IMR-90 (cell line): ENCODE results near the gene MARS2. TPM values are rescaled to one million over a fixed set of nuclear protein-coding genes. Genes with fewer than 3 reads are reported as not detected.

Experiments
- ATAC-seq: fragments of 200-7000 bp; cut with Tn5 transposase; 2 replicates; pipeline ENCODE4 v1.9.1; 2020; ENCODE audit warnings: low read depth, mild to moderate bottlenecking, moderate library complexity
- BruUV-seq: library from RNA; stranded (reverse); fragments of 400-500 nt; replicated peaks from 2 replicates; lab custom pipeline; 2021; lab: Mats Ljungman, UMichigan
- CTCF ChIA-PET: fragments of 300-600 bp; formaldehyde crosslinking; extraction: SDS; loops from one replicate; lab custom pipeline; 2021; ENCODE audit warnings: antibody characterized with exemption; lab: Yijun Ruan, JAX
- POLR2A ChIA-PET: fragments of 300-600 bp; sonication (Branson Sonifier 250); formaldehyde crosslinking; loops from one replicate; lab custom pipeline; 2022; ENCODE audit warnings: antibody characterized with exemption; ENCODE audit not compliant: unreplicated experiment; lab: Charles Lee
- DNase-seq: peaks from one replicate; pipeline ENCODE4 v3.0.0; 2013
- H2AFZ ChIP-seq: replicated peaks from 2 replicates; pipeline ENCODE3; 2013; ENCODE audit warnings: low read length, mild to moderate bottlenecking; ENCODE audit not compliant: poor library complexity
- H2AK5ac ChIP-seq: 2 replicates; pipeline ENCODE4 v1.6.1; 2013; ENCODE audit warnings: low read depth, low read length, inconsistent platforms
- H2AK9ac ChIP-seq: replicated peaks from 2 replicates; pipeline ENCODE3; 2013; ENCODE audit warnings: mild to moderate bottlenecking, low read depth, low read length, moderate library complexity; ENCODE audit not compliant: poor library complexity
- H2BK120ac ChIP-seq: 2 replicates; pipeline ENCODE4 v1.6.1; 2013; ENCODE audit warnings: low read depth, low read length, inconsistent platforms
- H2BK15ac ChIP-seq: 3 replicates; pipeline ENCODE4 v1.6.1; 2013; ENCODE audit warnings: low read depth, low read length, inconsistent platforms
- H2BK20ac ChIP-seq: 2 replicates; pipeline ENCODE4 v1.6.1; 2013; ENCODE audit warnings: low read depth, mild to moderate bottlenecking, inconsistent platforms, low read length, moderate library complexity
- H2BK5ac ChIP-seq: 2 replicates; pipeline ENCODE4 v1.6.1; 2013; ENCODE audit warnings: mild to moderate bottlenecking, low read depth, low read length, inconsistent platforms; ENCODE audit not compliant: poor library complexity, severe bottlenecking
- H3K14ac ChIP-seq: replicated peaks from 2 replicates; pipeline ENCODE4 v1.6.1; 2013; ENCODE audit warnings: low read depth, low read length, inconsistent platforms
- H3K18ac ChIP-seq: 2 replicates; pipeline ENCODE4 v1.6.1; 2013; ENCODE audit warnings: low read depth, low read length, control low read depth
- H3K23ac ChIP-seq: 2 replicates; pipeline ENCODE4 v1.6.1; 2013; ENCODE audit warnings: low read depth, low read length, inconsistent platforms
- H3K27ac ChIP-seq: 2 replicates; pipeline ENCODE4 v1.5.1; 2013; ENCODE audit warnings: mild to moderate bottlenecking, control low read depth, low read length; ENCODE audit not compliant: insufficient read depth
- H3K27me3 ChIP-seq: 2 replicates; pipeline ENCODE4 v1.6.1; 2013; ENCODE audit warnings: low read length; ENCODE audit not compliant: control insufficient read depth, insufficient read depth
- H3K36me3 ChIP-seq: 2 replicates; pipeline ENCODE4 v1.6.1; 2013; ENCODE audit warnings: low read length, mixed read lengths; ENCODE audit not compliant: control insufficient read depth, insufficient read depth
- H3K4ac ChIP-seq: 2 replicates; pipeline ENCODE4 v1.6.1; 2013; ENCODE audit warnings: low read depth, low read length, inconsistent platforms
- H3K4me1 ChIP-seq: 2 replicates; pipeline ENCODE4 v1.6.1; 2013; ENCODE audit warnings: low read length, mixed read lengths; ENCODE audit not compliant: control insufficient read depth, insufficient read depth
- H3K4me2 ChIP-seq: 2 replicates; pipeline ENCODE4 v1.6.1; 2013; ENCODE audit warnings: low read depth, mild to moderate bottlenecking, control low read depth, low read length, moderate library complexity
- H3K4me3 ChIP-seq: 2 replicates; pipeline ENCODE4 v1.5.1; 2013; ENCODE audit warnings: low read depth, mild to moderate bottlenecking, control low read depth, low read length, moderate library complexity; ENCODE audit not compliant: insufficient read depth
- H3K56ac ChIP-seq: 2 replicates; pipeline ENCODE4 v1.6.1; 2013; ENCODE audit warnings: low read length, inconsistent platforms; ENCODE audit not compliant: insufficient read depth; ENCODE audit errors: extremely low read depth
- H3K79me1 ChIP-seq, 2 experiments: 2 replicates each; pipeline ENCODE4 v1.6.1; 2013; ENCODE audit warnings: low read length in 2 of 2, inconsistent platforms in 1 of 2, low read depth in 1 of 2
- H3K9ac ChIP-seq: 2 replicates; pipeline ENCODE4 v1.6.1; 2013; ENCODE audit warnings: low read depth, low read length, control low read depth
- H3K9me1 ChIP-seq: 2 replicates; pipeline ENCODE4 v1.6.1; 2013; ENCODE audit warnings: low read length, inconsistent platforms; ENCODE audit not compliant: insufficient read depth
- H3K9me3 ChIP-seq: 2 replicates; pipeline ENCODE4 v1.6.1; 2013; ENCODE audit warnings: low read length; ENCODE audit not compliant: control insufficient read depth, insufficient read depth
- H4K20me1 ChIP-seq: 2 replicates; pipeline ENCODE4 v1.6.1; 2013; ENCODE audit warnings: low read length, inconsistent platforms; ENCODE audit not compliant: insufficient read depth
- H4K5ac ChIP-seq: 2 replicates; pipeline ENCODE4 v1.6.1; 2013; ENCODE audit warnings: mild to moderate bottlenecking, low read depth, low read length, control low read depth
- H4K8ac ChIP-seq, 2 experiments: 2 replicates each; pipeline ENCODE4 v1.6.1; 2013; ENCODE audit warnings: low read depth in 2 of 2, low read length in 2 of 2, control low read depth in 1 of 2, inconsistent platforms in 1 of 2
- H4K91ac ChIP-seq: 2 replicates; pipeline ENCODE4 v1.6.1; 2013; ENCODE audit warnings: low read depth, low read length, inconsistent platforms; ENCODE audit not compliant: insufficient read depth
- BHLHE40 ChIP-seq: fragments of 150-350 bp; IDR thresholded peaks from 2 replicates; pipeline ENCODE4 v1.6.1; 2016; ENCODE audit warnings: mild to moderate bottlenecking, low read depth, low read length
- CEBPB ChIP-seq: IDR thresholded peaks from 2 replicates; pipeline ENCODE4 v1.6.1; 2012; ENCODE audit warnings: low read depth, low read length, improper control_type of control experiment
- CHD1 ChIP-seq: IDR thresholded peaks from 2 replicates; pipeline ENCODE4 v1.6.1; 2012; ENCODE audit warnings: low read depth, low read length, improper control_type of control experiment
- CTCF ChIP-seq: conservative IDR thresholded peaks from 2 replicates; pipeline ENCODE4 v1.5.1; 2012; ENCODE audit warnings: mild to moderate bottlenecking, low read depth, low read length, improper control_type of control experiment
- ELK1 ChIP-seq: fragments of 150-350 bp; IDR thresholded peaks from 2 replicates; pipeline ENCODE4 v1.6.1; 2016; ENCODE audit warnings: low read depth, mild to moderate bottlenecking, low read length, moderate library complexity, borderline replicate concordance
- FOS ChIP-seq: fragments of 150-350 bp; IDR thresholded peaks from 2 replicates; pipeline ENCODE4 v1.6.1; 2016; ENCODE audit warnings: low read depth, low read length
- MAFK ChIP-seq: IDR thresholded peaks from 2 replicates; pipeline ENCODE4 v1.6.1; 2012; ENCODE audit warnings: low read depth, low read length, improper control_type of control experiment
- MAZ ChIP-seq: IDR thresholded peaks from 2 replicates; pipeline ENCODE4 v1.6.1; 2012; ENCODE audit warnings: low read depth, mild to moderate bottlenecking, low read length, improper control_type of control experiment, moderate library complexity, borderline replicate concordance
- MXI1 ChIP-seq: IDR thresholded peaks from 2 replicates; pipeline ENCODE4 v1.6.1; 2012; ENCODE audit warnings: low read depth, mild to moderate bottlenecking, low read length, moderate library complexity, borderline replicate concordance
- NFE2L2 ChIP-seq: fragments of 150-350 bp; IDR thresholded peaks from 2 replicates; pipeline ENCODE4 v1.6.1; 2016; ENCODE audit warnings: low read depth, mild to moderate bottlenecking, low read length
- POLR2A ChIP-seq: IDR thresholded peaks from 2 replicates; pipeline ENCODE4 v1.6.1; 2012; ENCODE audit warnings: mild to moderate bottlenecking, low read depth, low read length
- RAD21 ChIP-seq: IDR thresholded peaks from 2 replicates; pipeline ENCODE4 v1.6.1; 2012; ENCODE audit warnings: low read length, improper control_type of control experiment
- RCOR1 ChIP-seq: IDR thresholded peaks from 2 replicates; pipeline ENCODE4 v1.6.1; 2012; ENCODE audit warnings: mild to moderate bottlenecking, low read length, improper control_type of control experiment; ENCODE audit not compliant: insufficient replicate concordance
- RFX5 ChIP-seq: IDR thresholded peaks from 2 replicates; pipeline ENCODE4 v1.8.0; 2012; ENCODE audit warnings: low read depth, mild to moderate bottlenecking, low read length, moderate library complexity
- SMC3 ChIP-seq: fragments of 150-350 bp; IDR thresholded peaks from 2 replicates; pipeline ENCODE4 v1.6.1; 2016; ENCODE audit warnings: low read depth, mild to moderate bottlenecking, antibody characterized with exemption, low read length, moderate library complexity
- USF2 ChIP-seq: fragments of 150-350 bp; IDR thresholded peaks from 2 replicates; pipeline ENCODE4 v1.6.1; 2017; ENCODE audit warnings: mild to moderate bottlenecking, antibody characterized with exemption, low read length, low read depth
- WGBS, 2 experiments: methylation state at CpG; one replicate each; pipeline versions ENCODE4 v1.1.5 to v1.1.7; 2013; ENCODE audit warnings: missing lambda C conversion rate in 2 of 2; ENCODE audit not compliant: insufficient read length in 1 of 2; ENCODE audit errors: extremely low coverage in 2 of 2; 5-methylcytosine and 5-hydroxymethylcytosine counted together
- dilution Hi-C: fragments of 300-500 bp; cut with HindIII; formaldehyde crosslinking; loops from one replicate; pipeline ENCODE4 v1.14.3; 2018; ENCODE audit warnings: low sequenced_read_pairs; ENCODE audit not compliant: unreplicated experiment
- in situ Hi-C: fragments of 300-500 bp; cut with MboI; formaldehyde crosslinking; loops from 3 replicates; pipeline ENCODE4 v1.14.3; 2019; ENCODE audit warnings: low sequenced_read_pairs, inconsistent platforms, mixed read lengths
- intact Hi-C: fragments of 100-400 bp; cut with micrococcal nuclease; formaldehyde crosslinking; loops from 2 replicates; pipeline ENCODE4 v1.10.0; 2022
- polyA plus RNA-seq, 3 experiments: library from polyadenylated mRNA; depleted of rRNA; stranded (reverse); fragments of >200 nt; gene quantifications; 2 replicates each; pipeline ENCODE4 v1.2.3, GENCODE V29; 2012; ENCODE audit warnings: low replicate concordance in 1 of 3
- total RNA-seq: library from RNA; depleted of rRNA; stranded (reverse); fragments of >200 nt; gene quantifications from 2 replicates; pipeline ENCODE4 v1.2.3, GENCODE V29; 2012

MARS2 gene
- total and polyA plus RNA-seq, 2 of the 4 experiments (the other 2 are of a cell fraction) = 3.4 to 3.8 TPM

- DNase-seq (peak; percentile 16), ATAC-seq (peak; percentile 16)
- dilution Hi-C loops = no loop called here
- no peaks in the 10 kb centered on the region for H4K20me1 ChIP-seq
- H4K5ac ChIP-seq = peak within 1 kb of the TSS; percentile 96
- H2BK120ac ChIP-seq = peak within 1 kb of the TSS; percentile 69
- BruUV-seq = TSS peak; percentile 51
- H3K9ac ChIP-seq = peak within 1 kb of the TSS; percentile 86
- H2AK5ac ChIP-seq = no peak within 1 kb of the TSS
- in situ Hi-C loops = no loop called here
- H3K9me1 ChIP-seq = peaks cover 7% of the 10 kb centered on the region; the same call in 1 of the 2 replicates
- H3K36me3 ChIP-seq = no peaks in the 10 kb centered on the region
- peak within 1 kb of the TSS; percentile 100 for H3K27ac ChIP-seq
- H3K4me1 ChIP-seq = peaks cover 2% of the 10 kb centered on the region; the same call in 1 of the 2 replicates
- no peaks in the 10 kb centered on the region for H3K27me3 ChIP-seq
- peak within 1 kb of the TSS; percentile 50; the same call in 1 of the 2 replicates for H3K23ac ChIP-seq
- no peak within 1 kb of the TSS for H2AK9ac ChIP-seq
- intact Hi-C loops = loop anchor here (2.0 kb wide), 1 partner anchor 26 kb away; no protein-coding TSS in a partner anchor
- peak within 1 kb of the TSS; percentile 51; the same call in 1 of the 2 replicates for H2BK20ac ChIP-seq
- H3K18ac ChIP-seq = peak within 1 kb of the TSS; percentile 87
- peak within 1 kb of the TSS; percentile 26 for H4K91ac ChIP-seq
- peak within 1 kb of the TSS; percentile 72 for H3K4ac ChIP-seq
- peak within 1 kb of the TSS; percentile 99 for H3K4me2 ChIP-seq
- H2BK5ac ChIP-seq = peak within 1 kb of the TSS; percentile 71
- peak within 1 kb of the TSS; percentile 53 for H3K4me3 ChIP-seq
- H3K14ac ChIP-seq = peak within 1 kb of the TSS; percentile 30
- ChIA-PET POLR2A (interaction anchor here (0.7 to 0.8 kb wide), 2 partner anchors 26 to 799 kb away, joined by 3 to 21 read pairs; no protein-coding TSS in a partner anchor), CTCF (interaction anchor here (0.6 kb wide), 1 partner anchor 103 kb away, joined by 3 read pairs; no protein-coding TSS in a partner anchor)
- peak within 1 kb of the TSS; percentile 25; the same call in 2 of the 3 replicates for H2BK15ac ChIP-seq
- peaks cover 0 to 10% of the 10 kb centered on the region in 2 experiments; a peak in 1 of 4 replicates for H3K79me1 ChIP-seq
- peak within 1 kb of the TSS; percentile 79 for H2AFZ ChIP-seq
- no CpG with 5 or more reads among the region's 3 CpGs for WGBS, 2 experiments
- H3K56ac ChIP-seq = peak within 1 kb of the TSS; percentile 97
- TF ChIP-seq MAFK (no peak), SMC3 (no peak), RAD21 (no peak), RCOR1 (no peak), USF2 (no peak), FOS (no peak), CTCF (no peak), ELK1 (no peak), NFE2L2 (no peak), MAZ (no peak), RFX5 (no peak), MXI1 (no peak), CHD1 (no peak), POLR2A (no peak), CEBPB (no peak), BHLHE40 (no peak)
- peak within 1 kb of the TSS; percentile 68 to 70; a peak in 2 of 4 replicates for H4K8ac ChIP-seq
- H3K9me3 ChIP-seq = no peaks in the 10 kb centered on the region
These were observed 29.9 kb upstream of the MARS2 start, which contains the start of gene RFTN2 for GRCh38 chr2:197675246-197675645. Gene RFTN2, minus strand, starts transcription at chr2:197675587. Its CDS starts 129 bp downstream, at chr2:197675458.
